IPS-15b (cell line): ENCODE results near the gene APOO.

Experiments used
- H3K27me3 ChIP-seq: one replicate; pipeline ENCODE4 v1.6.1; 2013; ENCODE audit warnings: low read length; ENCODE audit not compliant: control insufficient read depth, insufficient read depth
- H3K36me3 ChIP-seq: one replicate; pipeline ENCODE4 v1.6.1; 2013; ENCODE audit warnings: low read length; ENCODE audit not compliant: control insufficient read depth, insufficient read depth
- H3K4me1 ChIP-seq: one replicate; pipeline ENCODE4 v1.6.1; 2013; ENCODE audit warnings: mild to moderate bottlenecking, low read length; ENCODE audit not compliant: control insufficient read depth, insufficient read depth
- H3K4me3 ChIP-seq: one replicate; pipeline ENCODE4 v1.5.1; 2013; ENCODE audit warnings: low read depth, low read length
- H3K9ac ChIP-seq: one replicate; pipeline ENCODE4 v1.6.1; 2013; ENCODE audit warnings: low read depth, mild to moderate bottlenecking, low read length
- H3K9me3 ChIP-seq: one replicate; pipeline ENCODE4 v1.6.1; 2013; ENCODE audit warnings: mild to moderate bottlenecking, low read length; ENCODE audit not compliant: control insufficient read depth, insufficient read depth

The APOO gene

GRCh38 chrX:23789386-23790154 lies 118.2 kb downstream of the APOO start:
- Histone ChIP-seq H3K27me3 (no peaks in the 10 kb centered on the region), H3K9ac (no peak overlapping the region), H3K9me3 (no peaks in the 10 kb centered on the region), H3K4me3 (no peak overlapping the region), H3K4me1 (no peaks in the 10 kb centered on the region), H3K36me3 (no peaks in the 10 kb centered on the region)

GRCh38 chrX:23788946-23789345 lies 118.8 kb downstream of the APOO start:
- Histone ChIP-seq H3K9me3 (no peaks in the 10 kb centered on the region), H3K36me3 (no peaks in the 10 kb centered on the region), H3K4me3 (no peak overlapping the region), H3K4me1 (no peaks in the 10 kb centered on the region), H3K27me3 (no peaks in the 10 kb centered on the region), H3K9ac (no peak overlapping the region)

- H3K36me3 ChIP-seq: no peaks in the 10 kb centered on the region
- H3K4me1 ChIP-seq: no peaks in the 10 kb centered on the region
These were observed 119.2 kb downstream of the APOO start for GRCh38 chrX:23788521-23788920.

GRCh38 chrX:23787745-23788118 lies 120.0 kb downstream of the APOO start:
- Histone ChIP-seq H3K4me1 (no peaks in the 10 kb centered on the region), H3K27me3 (no peaks in the 10 kb centered on the region), H3K36me3 (no peaks in the 10 kb centered on the region), H3K9me3 (no peaks in the 10 kb centered on the region), H3K4me3 (no peak overlapping the region), H3K9ac (no peak overlapping the region)

More at GRCh38 chrX:23788521-23788920, 119.2 kb downstream of the APOO start:
- Histone ChIP-seq H3K9me3 (no peaks in the 10 kb centered on the region), H3K27me3 (no peaks in the 10 kb centered on the region), H3K4me3 (no peak overlapping the region), H3K9ac (no peak overlapping the region)

- Histone ChIP-seq H3K36me3 (no peaks in the 10 kb centered on the region), H3K27me3 (no peaks in the 10 kb centered on the region), H3K4me1 (no peaks in the 10 kb centered on the region), H3K9me3 (no peaks in the 10 kb centered on the region), H3K4me3 (no peak overlapping the region), H3K9ac (no peak overlapping the region)
These were observed 121.4 kb downstream of the APOO start for GRCh38 chrX:23786268-23786815.

- H3K9ac ChIP-seq: no peak overlapping the region
- H3K9me3 ChIP-seq: no peaks in the 10 kb centered on the region
- no peaks in the 10 kb centered on the region for H3K36me3 ChIP-seq
- H3K4me3 ChIP-seq: no peak overlapping the region
- no peaks in the 10 kb centered on the region for H3K27me3 ChIP-seq
- no peaks in the 10 kb centered on the region for H3K4me1 ChIP-seq
These were observed 122.2 kb downstream of the APOO start for GRCh38 chrX:23785580-23785979.

GRCh38 chrX:23784470-23785331 lies 123.0 kb downstream of the APOO start:
- H3K9me3 ChIP-seq: no peaks in the 10 kb centered on the region
- H3K27me3 ChIP-seq: no peaks in the 10 kb centered on the region
- no peak overlapping the region for H3K9ac ChIP-seq
- no peak overlapping the region for H3K4me3 ChIP-seq
- H3K36me3 ChIP-seq: no peaks in the 10 kb centered on the region
- H3K4me1 ChIP-seq: no peaks in the 10 kb centered on the region

- Histone ChIP-seq H3K27me3 (no peaks in the 10 kb centered on the region), H3K4me3 (peak overlapping the region; percentile 99), H3K9me3 (no peaks in the 10 kb centered on the region), H3K36me3 (no peaks in the 10 kb centered on the region), H3K9ac (no peak overlapping the region), H3K4me1 (no peaks in the 10 kb centered on the region)
These were observed 123.9 kb downstream of the APOO start for GRCh38 chrX:23783589-23784469.
